Raji (cell line): ENCODE data around the gene PJA1.

Experiments used
- POLR2A ChIP-seq: IDR thresholded peaks from 2 replicates; pipeline ENCODE4 v1.6.1; 2011; ENCODE audit warnings: low read depth, low read length, control low read depth; ENCODE audit not compliant: insufficient read depth

The PJA1 gene

GRCh38 chrX:69119122-69119521, 46.1 kb downstream of the PJA1 start:
- TF ChIP-seq POLR2A, result no peak

- no peak for TF ChIP-seq POLR2A
These were observed 47.3 kb downstream of the PJA1 start for GRCh38 chrX:69117876-69118526.

GRCh38 chrX:69116077-69116476, 49.2 kb downstream of the PJA1 start:
- TF ChIP-seq POLR2A, result no peak

- TF ChIP-seq POLR2A, result no peak
These were observed 51.5 kb downstream of the PJA1 start for GRCh38 chrX:69113723-69114122.
